Nephron progenitor cell (in vitro differentiated cells): ENCODE measurements around the gene SEC22C.

ENCODE experiments used
- DNase-seq: peaks from one replicate; pipeline ENCODE4 v3.0.0; 2021
- H3K27ac Mint-ChIP-seq: 2 replicates; pipeline ENCODE4 v1.8.0; 2021; ENCODE audit warnings: mild to moderate bottlenecking, moderate library complexity, mixed read lengths
- H3K27me3 Mint-ChIP-seq: 2 replicates; pipeline ENCODE4 v1.8.0; 2021; ENCODE audit warnings: mild to moderate bottlenecking, low read depth, mixed read lengths; ENCODE audit not compliant: poor library complexity
- H3K36me3 Mint-ChIP-seq: 2 replicates; pipeline ENCODE4 v1.8.0; 2021; ENCODE audit warnings: low read depth, mixed read lengths
- H3K4me1 Mint-ChIP-seq: 2 replicates; pipeline ENCODE4 v1.8.0; 2021; ENCODE audit warnings: mixed read lengths
- H3K4me3 Mint-ChIP-seq: 2 replicates; pipeline ENCODE4 v1.8.0; 2021; ENCODE audit warnings: mild to moderate bottlenecking, moderate library complexity, mixed read lengths
- H3K9me3 Mint-ChIP-seq: 2 replicates; pipeline ENCODE4 v1.8.0; 2021; ENCODE audit warnings: mild to moderate bottlenecking, moderate library complexity, mixed read lengths
- CTCF ChIP-seq: fragments of 200-600 bp; sonication (generic); IDR thresholded peaks from 2 replicates; pipeline ENCODE4 v1.5.0; 2021; ENCODE audit warnings: antibody characterized with exemption

The SEC22C gene

GRCh38 chr3:42515391-42515916, 66.3 kb downstream of the SEC22C start:
- Mint-ChIP-seq H3K4me3 (no peak overlapping the region), H3K36me3 (no peaks in the 10 kb centered on the region), H3K4me1 (peaks cover 8% of the 10 kb centered on the region), H3K27me3 (peaks cover 16% of the 10 kb centered on the region), H3K27ac (no peak overlapping the region), H3K9me3 (no peaks in the 10 kb centered on the region)
- DNase-seq, result no peak
- TF ChIP-seq CTCF, result no peak

GRCh38 chr3:42514876-42515275, 66.9 kb downstream of the SEC22C start:
- H3K4me3 Mint-ChIP-seq, result no peak overlapping the region
- H3K27ac Mint-ChIP-seq, result no peak overlapping the region
- H3K27me3 Mint-ChIP-seq, result peaks cover 17% of the 10 kb centered on the region
- H3K36me3 Mint-ChIP-seq, result no peaks in the 10 kb centered on the region
- TF ChIP-seq CTCF, result no peak
- H3K9me3 Mint-ChIP-seq, result no peaks in the 10 kb centered on the region
- no peak for DNase-seq
- peaks cover 3% of the 10 kb centered on the region for H3K4me1 Mint-ChIP-seq

GRCh38 chr3:42513521-42513920, 68.2 kb downstream of the SEC22C start:
- H3K27ac Mint-ChIP-seq, result no peak overlapping the region

GRCh38 chr3:42513121-42513520, 68.6 kb downstream of the SEC22C start:
- no peak overlapping the region for H3K27ac Mint-ChIP-seq
- no peaks in the 10 kb centered on the region for H3K36me3 Mint-ChIP-seq
- H3K27me3 Mint-ChIP-seq, result peaks cover 19% of the 10 kb centered on the region
- no peak for DNase-seq
- H3K4me3 Mint-ChIP-seq, result no peak overlapping the region
- no peaks in the 10 kb centered on the region for H3K9me3 Mint-ChIP-seq
- peaks cover 8% of the 10 kb centered on the region for H3K4me1 Mint-ChIP-seq
- TF ChIP-seq CTCF, result no peak

More at GRCh38 chr3:42513521-42513920, 68.2 kb downstream of the SEC22C start:
- Mint-ChIP-seq H3K36me3 (no peaks in the 10 kb centered on the region), H3K4me1 (peaks cover 7% of the 10 kb centered on the region), H3K4me3 (no peak overlapping the region), H3K9me3 (no peaks in the 10 kb centered on the region), H3K27me3 (peaks cover 17% of the 10 kb centered on the region)
- no peak for TF ChIP-seq CTCF
- no peak for DNase-seq

GRCh38 chr3:42511736-42512135, 70.0 kb downstream of the SEC22C start:
- Mint-ChIP-seq H3K36me3 (no peaks in the 10 kb centered on the region), H3K4me1 (peaks cover 8% of the 10 kb centered on the region), H3K27me3 (peaks cover 23% of the 10 kb centered on the region), H3K27ac (no peak overlapping the region), H3K4me3 (no peak overlapping the region), H3K9me3 (no peaks in the 10 kb centered on the region)
- no peak for DNase-seq
- TF ChIP-seq CTCF, result no peak

GRCh38 chr3:42511201-42511600, 70.6 kb downstream of the SEC22C start:
- Mint-ChIP-seq H3K36me3 (no peaks in the 10 kb centered on the region), H3K4me1 (peaks cover 8% of the 10 kb centered on the region), H3K4me3 (no peak overlapping the region), H3K9me3 (no peaks in the 10 kb centered on the region), H3K27ac (no peak overlapping the region), H3K27me3 (peaks cover 23% of the 10 kb centered on the region)
- DNase-seq, result no peak
- no peak for TF ChIP-seq CTCF
